Gastrocnemius medialis (tissue), 4 donors: ENCODE results near the gene PALD1.

ENCODE experiments used
- CTCF ChIP-seq, 5 experiments: fragments of 450-650 bp in 3 of 5; fragments of 200-600 bp in 2 of 5; sonication (generic) in 2 of 5; IDR thresholded peaks in 4 of 5; conservative IDR thresholded peaks in 1 of 5; 1 replicate in 4 of 5; 2 replicates in 1 of 5; pipeline ENCODE4 v1.5.1; 2016 to 2019; ENCODE audit warnings: antibody characterized with exemption in 5 of 5, mild to moderate bottlenecking in 3 of 5, moderate library complexity in 3 of 5
- POLR2A ChIP-seq, 2 donors: fragments of 450-650 bp; IDR thresholded peaks; one replicate each; pipeline ENCODE4 v1.6.1; 2017; ENCODE audit warnings: antibody characterized with exemption in 2 of 2, mild to moderate bottlenecking in 2 of 2, moderate library complexity in 2 of 2

DNA sequence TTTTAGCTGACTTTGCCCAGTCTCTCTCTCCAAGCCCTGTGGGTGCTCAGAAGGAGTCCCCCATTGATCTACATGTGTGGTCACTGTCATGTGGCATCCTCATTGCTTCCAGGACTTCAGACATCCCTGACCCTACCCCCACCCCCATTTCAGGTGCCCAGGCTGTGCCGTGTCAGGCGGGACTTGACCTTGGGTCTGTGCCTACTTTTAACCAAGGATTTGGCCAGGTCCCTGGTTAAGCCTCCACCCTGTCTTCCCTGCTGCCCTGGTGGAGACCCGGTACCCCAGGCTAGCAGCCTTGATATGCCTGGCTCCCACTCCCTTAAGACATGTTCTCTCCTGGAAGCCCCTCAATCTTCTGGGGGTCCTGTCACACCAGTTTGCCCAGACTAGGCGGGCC is 92.7 kb downstream of the PALD1 start:
- TF ChIP-seq POLR2A (IDR thresholded peaks at IDR 0.05) (no peak), CTCF (IDR thresholded peaks at IDR 0.05 in 4 of 5, conservative IDR thresholded peaks at IDR 0.05 in 1 of 5) (no peak)
